Stimulated activated CD4-positive, alpha-beta T cell treated with anti-CD3 and anti-CD28 coated beads, Interleukin-4, amount 100 ng/mL, for 24 hours (primary cell): ENCODE measurements around the gene FAM8A1.

ENCODE experiments used
- DNase-seq: peaks from one replicate; pipeline ENCODE4 v3.0.0-alpha.2; 2020

FAM8A1 gene

DNA sequence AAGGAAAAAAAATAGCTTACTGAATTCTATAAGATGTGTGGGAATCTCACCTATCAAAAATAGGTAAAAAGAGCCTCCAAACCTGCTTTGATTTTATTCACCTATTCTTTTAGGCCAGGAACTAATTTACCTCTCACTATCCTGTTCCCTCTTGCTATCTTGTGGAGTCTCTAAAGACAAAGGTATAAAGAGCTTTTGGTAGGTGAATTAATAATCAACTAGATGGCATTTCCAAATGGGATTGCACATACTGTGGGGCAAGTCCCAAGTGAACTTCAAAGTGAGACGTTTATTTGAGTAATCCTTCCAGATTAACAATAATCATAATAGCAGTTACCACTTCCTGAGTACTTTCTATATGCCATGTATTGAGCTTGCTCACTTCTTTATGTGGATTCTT, 2.8 kb downstream of the FAM8A1 start:
- no peak for DNase-seq

- DNase-seq = no peak
These were observed 6.5 kb downstream of the FAM8A1 start for GRCh38 chr6:17606606-17607005.

DNA sequence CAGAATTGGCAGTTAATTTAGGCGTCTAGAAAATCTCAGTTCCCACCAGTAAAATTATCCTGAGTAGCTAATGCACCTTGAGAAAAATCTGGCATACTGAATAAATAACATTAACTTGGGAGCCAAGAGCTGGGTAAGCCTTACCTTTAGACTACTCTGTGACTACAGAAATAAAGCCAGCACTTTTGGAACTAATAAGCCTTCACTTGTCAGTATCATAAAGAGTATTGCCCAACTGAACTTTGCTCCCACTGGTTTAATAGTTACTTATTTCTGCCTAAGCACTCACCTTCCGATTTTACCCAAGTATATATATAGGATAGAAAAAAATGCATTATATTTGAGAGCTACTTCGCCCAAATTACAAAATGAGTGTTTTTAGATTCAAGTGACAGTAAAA, 10.7 kb downstream of the FAM8A1 start:
- DNase-seq = no peak

DNA sequence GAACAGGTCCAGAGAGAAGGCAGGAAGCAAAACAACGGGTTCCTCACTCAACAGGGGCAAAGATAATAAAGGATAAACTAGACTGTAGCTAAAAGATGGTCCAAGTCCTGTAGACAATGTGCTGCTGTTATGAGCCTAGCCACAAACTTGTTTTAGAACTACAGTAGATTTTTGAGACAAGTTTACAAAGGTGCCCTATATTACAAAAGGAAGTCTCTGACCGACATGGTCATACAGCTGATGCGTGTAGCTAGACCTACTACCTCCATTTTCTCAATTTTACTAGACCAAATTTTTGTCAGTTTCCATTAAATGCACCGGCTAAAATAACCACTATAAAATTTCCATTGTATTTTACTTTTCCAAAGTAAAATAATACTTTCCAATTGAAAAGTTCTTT, 11.9 kb downstream of the FAM8A1 start:
- no peak for DNase-seq

DNA sequence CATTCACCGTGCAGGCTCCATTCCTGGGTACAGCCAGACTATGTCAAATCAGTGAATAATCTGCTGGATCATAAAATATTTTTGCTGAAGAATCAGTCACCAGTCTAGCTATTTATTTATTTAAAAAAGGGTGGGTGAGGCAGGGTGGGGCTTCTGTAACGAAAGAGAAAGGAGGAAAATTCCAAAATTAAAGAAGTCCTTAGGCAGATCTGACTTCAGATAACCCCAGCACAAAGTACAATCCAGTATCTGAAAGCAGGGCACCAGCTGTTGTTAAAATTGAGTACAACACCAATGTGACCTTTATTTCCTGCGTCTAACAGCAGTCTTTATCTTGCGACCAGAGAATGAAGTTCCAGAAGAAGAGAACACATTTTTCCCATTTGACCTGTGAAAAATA, 15.7 kb downstream of the FAM8A1 start:
- DNase-seq = no peak

DNA sequence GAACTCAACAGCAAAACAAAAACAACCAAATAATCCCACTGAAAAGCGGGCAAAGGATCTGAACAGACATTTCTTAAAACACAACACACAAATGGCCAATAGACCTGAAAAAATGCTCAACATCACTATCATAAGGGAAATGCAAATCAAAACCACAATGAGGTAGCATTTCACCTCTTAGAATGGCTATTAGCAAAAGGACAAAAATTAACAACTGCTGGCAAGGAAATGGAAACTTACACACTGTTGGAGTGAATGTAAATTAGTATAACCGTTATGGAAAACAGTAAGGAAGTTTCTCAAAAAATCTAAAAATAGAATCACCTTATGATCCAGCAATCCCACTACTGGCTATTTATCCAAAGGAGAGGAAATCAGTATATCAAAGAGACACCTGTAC, 20.9 kb downstream of the FAM8A1 start:
- no peak for DNase-seq

DNA sequence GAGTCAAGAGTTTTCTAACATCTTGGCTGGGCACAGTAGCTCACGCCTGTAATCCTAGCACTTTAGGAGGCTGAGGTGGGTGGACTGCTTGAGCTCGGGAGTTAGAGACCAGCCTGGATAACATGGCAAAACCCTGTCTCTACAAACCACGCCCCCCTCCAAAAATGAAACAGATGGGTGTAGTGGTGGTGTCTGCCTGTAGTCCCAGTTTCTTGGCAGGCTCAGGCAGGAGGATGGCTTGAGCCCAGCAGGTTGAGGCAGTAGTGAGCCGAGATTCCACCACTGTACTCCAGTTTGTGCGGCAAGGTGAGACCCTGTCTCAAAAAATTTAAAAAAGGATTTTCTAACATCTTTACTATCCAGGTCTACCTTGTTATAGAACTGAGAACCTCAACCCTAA, 22.0 kb downstream of the FAM8A1 start:
- no peak for DNase-seq

DNA sequence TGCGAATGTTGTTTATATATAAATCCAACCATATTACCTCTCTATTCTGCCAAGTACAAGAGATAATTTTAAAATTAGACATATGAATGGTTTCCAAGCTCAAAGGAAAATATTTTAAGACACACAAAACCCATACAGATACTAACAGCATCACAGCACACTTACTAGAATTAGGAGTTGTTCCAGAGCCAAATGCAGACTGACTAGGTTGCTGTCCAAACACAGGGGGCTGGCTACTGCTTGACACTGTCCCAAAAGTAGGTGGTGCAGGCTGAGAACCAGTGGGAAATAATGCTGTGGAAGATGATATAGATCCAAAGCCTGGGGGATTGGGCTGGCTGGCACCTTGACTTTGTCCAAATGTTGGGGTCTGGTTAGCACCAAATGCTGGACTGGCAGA, 24.3 kb downstream of the FAM8A1 start:
- DNase-seq = no peak

- no peak for DNase-seq
These were observed 28.8 kb downstream of the FAM8A1 start for GRCh38 chr6:17628873-17629272.

- DNase-seq = no peak
These were observed 29.9 kb downstream of the FAM8A1 start for GRCh38 chr6:17629824-17630510.

GRCh38 chr6:17630511-17631073, 30.5 kb downstream of the FAM8A1 start:
- DNase-seq = no peak

GRCh38 chr6:17632934-17633333, 32.8 kb downstream of the FAM8A1 start:
- no peak for DNase-seq

DNA sequence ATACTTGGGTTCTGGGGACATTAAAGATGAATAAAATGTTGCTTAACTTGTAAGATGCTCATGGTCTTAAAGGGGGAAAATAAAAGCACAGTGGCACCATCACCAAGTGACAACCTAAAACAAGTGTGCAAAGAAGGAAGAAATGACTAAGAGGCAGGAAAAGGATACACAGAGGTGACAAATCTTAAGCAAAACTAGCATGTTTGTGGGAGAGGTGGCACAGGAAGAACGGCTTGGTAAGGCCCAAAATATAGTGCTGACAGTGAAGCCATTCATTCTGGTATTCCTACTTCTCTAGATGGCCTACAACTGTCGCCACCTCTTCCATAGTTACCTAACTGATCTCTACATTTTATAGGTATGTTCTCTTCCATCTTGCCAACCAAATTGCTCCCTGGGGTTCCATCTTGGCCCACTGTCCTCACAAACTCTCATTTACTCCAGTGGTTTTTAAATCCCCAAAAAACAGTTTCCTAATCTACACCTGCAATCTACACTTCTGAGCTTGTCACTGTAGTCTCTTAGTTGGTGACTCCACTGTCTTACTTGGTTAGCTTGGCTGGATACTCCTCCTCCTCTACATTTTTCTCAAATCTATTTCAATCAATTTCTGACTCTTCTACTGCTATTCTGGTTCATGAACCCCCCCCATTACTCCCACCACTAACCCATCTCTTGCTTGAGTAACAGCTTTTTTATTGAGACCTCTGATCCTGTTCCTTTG, 33.5 kb downstream of the FAM8A1 start:
- peak; percentile 17 for DNase-seq

- no peak for DNase-seq
These were observed 35.5 kb downstream of the FAM8A1 start for GRCh38 chr6:17635568-17635967.

DNA sequence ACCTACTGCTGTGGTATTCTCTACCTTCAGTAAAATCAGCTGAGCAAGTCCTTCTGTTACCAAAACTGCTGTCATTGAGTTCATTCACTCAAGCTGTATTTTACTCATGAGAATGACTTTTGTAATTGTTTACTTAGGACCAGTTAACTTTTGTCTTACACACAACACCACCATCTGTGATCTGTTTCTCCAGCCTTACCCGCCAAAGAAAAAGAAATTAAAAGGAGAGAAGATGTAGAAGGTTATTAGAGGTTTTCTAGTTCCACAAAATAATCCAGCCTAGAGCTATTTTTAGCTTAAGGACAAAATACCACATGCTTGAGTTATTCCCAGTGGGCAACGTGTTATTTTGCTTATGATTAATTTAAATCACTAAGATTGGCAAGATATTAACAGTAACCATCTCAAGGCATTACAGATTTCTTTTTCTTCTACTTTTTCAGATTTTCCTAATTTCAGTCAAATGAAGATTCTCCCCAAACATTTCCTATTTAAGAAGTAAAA, 38.2 kb downstream of the FAM8A1 start:
- no peak for DNase-seq

DNA sequence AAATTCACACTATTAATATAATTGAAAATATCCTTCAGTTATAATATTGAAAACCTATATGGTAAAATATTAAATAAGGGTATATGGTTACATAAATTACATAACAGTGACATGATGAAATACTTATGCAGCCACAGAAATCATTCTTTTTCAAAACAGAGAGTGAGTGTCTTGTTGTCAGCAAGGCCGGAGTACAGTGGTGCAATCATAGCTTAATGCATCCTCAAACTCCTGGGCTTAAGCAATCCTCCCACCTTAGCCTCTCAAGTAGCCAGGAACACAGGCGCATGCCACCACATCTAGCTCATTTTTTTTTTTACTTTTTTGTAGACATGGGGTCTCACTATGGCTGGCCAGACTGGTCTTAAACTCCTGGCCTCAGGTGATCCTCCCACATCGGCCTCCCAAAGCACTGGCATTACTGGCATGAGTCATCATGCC, 40.4 kb downstream of the FAM8A1 start:
- DNase-seq = no peak

GRCh38 chr6:17648745-17649144, 48.6 kb downstream of the FAM8A1 start:
- DNase-seq = no peak

- DNase-seq = no peak
These were observed 50.7 kb downstream of the FAM8A1 start for GRCh38 chr6:17650656-17651309.

- DNase-seq = no peak
These were observed 53.2 kb downstream of the FAM8A1 start for GRCh38 chr6:17653198-17653882.

DNA sequence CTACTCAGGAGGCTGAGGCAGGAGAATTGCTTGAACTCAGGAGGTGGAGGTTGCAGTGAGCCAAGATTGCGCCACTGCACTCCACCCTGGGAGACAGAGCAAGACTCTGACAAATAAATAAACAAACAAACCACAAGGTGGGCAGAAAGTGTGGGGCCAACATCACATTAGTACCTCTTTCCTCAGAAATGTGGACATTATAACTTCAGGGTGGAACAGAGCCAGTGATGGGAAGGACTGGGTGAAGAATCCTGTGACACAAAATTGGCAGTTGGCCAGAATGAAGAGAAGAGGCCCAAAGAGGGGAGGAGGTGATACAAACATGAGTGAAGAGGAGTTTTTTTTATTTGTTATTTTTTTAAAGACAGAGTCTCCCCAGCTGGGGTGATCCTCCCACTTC, 56.0 kb downstream of the FAM8A1 start:
- no peak for DNase-seq

GRCh38 chr6:17656644-17657043, 56.5 kb downstream of the FAM8A1 start:
- DNase-seq = no peak
